NCI-H226 (cell line): Measurements from ENCODE around the gene HSPA4.
"Not testable (repeated sequence)": the region's sequence is repeated elsewhere in the genome, so short reads cannot be mapped to it uniquely, and the experiment has no call there.

ENCODE experiments used
- DNase-seq: peaks from one replicate; pipeline ENCODE4 v3.0.0-alpha.2; 2015

HSPA4 gene

GRCh38 chr5:133128066-133128465, 76.3 kb downstream of the HSPA4 start:
- DNase-seq = no peak

GRCh38 chr5:133129289-133129688, 77.5 kb downstream of the HSPA4 start:
- DNase-seq = no peak

- DNase-seq = no peak
Measured at GRCh38 chr5:133129950-133130349, 78.1 kb downstream of the HSPA4 start.

DNA sequence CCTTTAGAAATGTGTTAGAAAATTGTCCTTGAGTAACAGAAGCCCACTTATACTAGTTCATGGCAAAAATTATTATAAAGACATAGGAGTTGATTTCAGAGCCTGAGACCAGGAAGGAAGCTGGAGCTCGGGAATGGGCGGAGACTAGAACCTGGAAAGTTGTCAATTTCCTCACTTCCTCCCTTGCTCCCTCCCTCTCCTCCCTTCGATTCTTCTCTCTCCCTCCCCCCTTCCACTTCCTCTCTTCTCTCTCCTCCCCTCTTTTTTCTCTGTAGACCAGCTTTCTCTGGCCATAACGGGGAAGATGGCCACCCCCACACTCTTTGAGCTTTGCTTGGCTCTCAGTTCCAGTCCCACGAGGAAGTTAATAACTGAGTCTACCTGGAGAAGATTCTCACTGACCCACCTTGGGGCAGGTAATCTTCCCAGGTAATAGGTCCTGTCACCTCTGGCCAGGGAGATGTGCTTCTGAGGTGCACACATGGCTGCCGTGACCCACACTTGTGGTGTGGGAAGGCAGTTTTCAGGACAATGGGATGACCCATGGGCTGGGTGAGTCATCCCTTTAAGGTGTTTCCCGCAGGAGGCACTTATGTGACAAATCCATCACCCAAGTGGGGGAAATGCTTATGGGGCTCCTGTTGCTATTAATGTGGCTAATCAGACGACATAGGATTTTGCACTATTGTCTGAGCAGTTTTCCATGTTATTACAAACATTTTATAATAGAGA, 78.7 kb downstream of the HSPA4 start:
- no peak for DNase-seq

GRCh38 chr5:133132717-133133116, 80.9 kb downstream of the HSPA4 start:
- no peak for DNase-seq

DNA sequence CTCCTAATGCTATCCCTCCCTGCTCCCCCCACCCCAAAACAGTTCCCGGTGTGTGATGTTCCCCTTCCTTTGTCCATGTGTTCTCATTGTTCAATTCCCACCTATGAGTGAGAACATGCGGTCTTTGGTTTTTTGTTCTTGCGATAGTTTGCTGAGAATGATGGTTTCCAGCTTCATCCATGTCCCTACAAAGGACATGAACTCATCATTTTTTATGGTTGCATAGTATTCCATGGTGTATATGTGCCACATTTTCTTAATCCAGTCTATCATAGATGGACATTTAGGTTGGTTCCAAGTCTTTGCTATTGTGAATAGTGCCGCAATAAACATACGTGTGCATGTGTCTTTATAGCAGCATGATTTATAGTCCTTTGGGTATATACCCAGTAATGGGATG, 81.4 kb downstream of the HSPA4 start:
- not testable (repeated sequence) for DNase-seq

GRCh38 chr5:133136890-133137289, 85.1 kb downstream of the HSPA4 start:
- not testable (repeated sequence) for DNase-seq

GRCh38 chr5:133140311-133140710, 88.5 kb downstream of the HSPA4 start:
- DNase-seq = no peak

GRCh38 chr5:133141746-133142145, 89.9 kb downstream of the HSPA4 start:
- DNase-seq = no peak

DNA sequence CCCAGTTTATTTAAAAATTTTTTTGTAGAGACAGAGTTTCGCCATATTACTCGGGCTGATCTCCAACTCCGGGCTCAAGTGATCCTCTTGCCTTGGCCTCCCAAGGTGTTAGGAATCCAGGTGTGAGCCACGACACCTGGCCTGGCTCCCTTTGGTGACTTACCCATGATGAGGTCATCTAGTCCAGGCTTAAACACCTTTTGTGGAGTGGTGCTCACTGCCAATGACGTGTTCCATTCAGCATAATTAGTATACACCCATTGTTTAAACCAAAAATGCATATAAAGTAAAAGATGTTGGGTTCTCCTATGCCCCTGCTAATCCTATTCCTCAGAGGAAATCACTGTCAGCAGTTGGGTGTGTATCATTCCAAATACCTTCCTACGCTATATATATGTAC, 91.0 kb downstream of the HSPA4 start:
- no peak for DNase-seq

DNA sequence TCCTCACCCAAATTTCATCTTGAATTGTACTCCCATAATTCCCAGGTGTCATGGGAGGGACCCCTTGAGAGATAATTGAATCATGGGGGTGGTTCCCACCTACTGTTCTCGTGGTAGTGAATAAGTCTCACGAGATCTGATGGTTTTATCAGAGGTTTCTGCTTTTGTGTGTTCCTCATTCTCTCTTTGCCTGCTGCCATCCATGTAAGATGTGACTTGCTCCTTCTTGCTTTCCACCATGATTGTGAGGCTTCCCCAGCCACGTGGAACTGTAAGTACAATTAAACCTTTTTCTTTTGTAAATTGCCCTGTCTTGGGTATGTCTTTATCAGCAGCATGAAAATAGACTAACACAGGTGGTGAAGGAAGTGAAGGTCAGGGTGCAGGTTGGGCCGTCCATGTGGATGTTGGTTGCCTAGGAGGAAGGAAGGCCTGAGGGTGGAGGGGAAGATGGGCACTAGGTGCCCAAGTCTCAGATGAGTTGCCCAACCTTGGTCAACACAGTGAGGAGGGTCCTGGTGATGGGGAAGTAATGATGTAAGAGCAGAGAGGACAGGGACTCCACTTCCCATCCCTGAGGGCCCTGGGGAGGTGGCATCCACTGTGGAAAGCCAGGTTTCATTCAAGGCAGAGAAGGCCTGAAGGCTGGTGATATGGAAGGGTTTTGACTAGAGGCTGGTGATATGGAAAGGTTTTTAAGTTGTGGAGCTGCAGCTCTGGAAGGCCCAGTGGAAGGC, 92.6 kb downstream of the HSPA4 start:
- no peak for DNase-seq

GRCh38 chr5:133145436-133146170, 93.8 kb downstream of the HSPA4 start:
- DNase-seq = no peak

GRCh38 chr5:133147411-133147810, 95.6 kb downstream of the HSPA4 start:
- DNase-seq = no peak

GRCh38 chr5:133147815-133148567, 96.2 kb downstream of the HSPA4 start:
- no peak for DNase-seq

GRCh38 chr5:133149345-133149744, 97.5 kb downstream of the HSPA4 start:
- no peak for DNase-seq

DNA sequence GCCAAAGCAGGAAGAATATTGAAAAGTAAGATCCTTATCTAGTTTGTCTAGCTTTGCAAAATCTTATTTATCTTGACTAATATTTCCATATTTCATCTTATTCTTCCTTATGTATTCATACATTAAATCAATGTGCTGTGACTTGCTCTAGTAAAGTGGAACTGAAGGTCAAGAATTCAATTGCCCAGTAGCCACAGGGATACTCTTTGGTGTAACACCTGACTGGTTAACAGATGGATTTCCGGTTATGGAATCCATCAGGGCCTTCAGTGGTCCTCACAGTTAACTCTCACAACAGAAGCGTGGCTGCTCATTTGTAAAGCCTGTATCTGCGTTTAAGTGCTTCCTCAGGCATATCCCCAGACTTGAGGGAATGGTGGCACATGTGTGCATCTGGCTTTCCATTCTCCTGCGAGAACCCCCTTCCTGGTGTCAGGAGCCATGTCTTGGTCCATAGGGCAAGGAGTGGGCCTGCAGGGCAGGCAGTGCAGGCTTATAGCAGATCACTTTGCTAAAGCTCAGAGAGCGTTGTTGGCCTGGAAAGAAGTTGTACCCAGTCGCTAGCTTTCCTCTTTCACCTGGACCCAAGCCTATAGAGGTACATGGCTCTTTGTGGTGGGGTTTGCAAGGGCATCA, 99.2 kb downstream of the HSPA4 start:
- no peak for DNase-seq

- DNase-seq = no peak
Measured at GRCh38 chr5:133154274-133155075, 102.7 kb downstream of the HSPA4 start.

- DNase-seq = no peak
Measured at GRCh38 chr5:133155326-133155969, 103.6 kb downstream of the HSPA4 start.
